Measurements from ENCODE around the gene PRKCE. TPM values are rescaled to one million over a fixed set of nuclear protein-coding genes. Genes with fewer than 3 reads are reported as not detected.

PRKCE gene
- total RNA-seq, 2 experiments from 2014 or later = 17.0 to 42.1 TPM

GRCh38 chr2:45860136-45861121 lies 209.0 kb downstream of the PRKCE start:
- no peak overlapping the region for H3K27ac ChIP-seq (ENCODE audit: low read depth, low read length, poor library complexity, severe bottlenecking)
- no peak for DNase-seq (ENCODE audit: low spot score)
- H3K4me1 ChIP-seq (ENCODE audit: insufficient read depth, low read length, poor library complexity, severe bottlenecking) = no peaks in the 10 kb centered on the region
- no peaks in the 10 kb centered on the region for H3K9me2 ChIP-seq (ENCODE audit: insufficient read depth, low read length)
- no peaks in the 10 kb centered on the region for H3K79me2 ChIP-seq (ENCODE audit: insufficient read depth, low read depth, low read length)
- CTCF ChIA-PET (ENCODE audit: unreplicated experiment) = no interaction called here
- POLR2A ChIA-PET = interaction anchor here (1.9 kb wide), 1 partner anchor 9 kb away, joined by 8 read pairs; no protein-coding TSS in a partner anchor
- no peaks in the 10 kb centered on the region for H3K9me3 ChIP-seq (ENCODE audit: low read length)
- no peaks in the 10 kb centered on the region for H3K36me3 ChIP-seq (ENCODE audit: insufficient read depth, low read length)
- no peak overlapping the region for H3K4me3 ChIP-seq (ENCODE audit: low read depth, low read length, poor library complexity, severe bottlenecking)
- no peaks in the 10 kb centered on the region for H4K20me1 ChIP-seq (ENCODE audit: insufficient read depth, low read length)
- TF ChIP-seq CTCF (conservative IDR thresholded peaks at IDR 0.05; ENCODE audit: low read length) (no peak), EZH2phosphoT487 (IDR thresholded peaks at IDR 0.05; ENCODE audit: borderline replicate concordance, low read depth, low read length) (no peak)
- intact Hi-C loops (cut with micrococcal nuclease; ENCODE audit: unreplicated experiment) = no loop called here
- no peak overlapping the region for H2AFZ ChIP-seq (ENCODE audit: low read length)
- BruUV-seq (replicated peaks) = no TSS peak
- no peak overlapping the region for H3K4me2 ChIP-seq (ENCODE audit: low read length)

GRCh38 chr2:45862843-45863242 lies 211.4 kb downstream of the PRKCE start:
- Histone ChIP-seq H4K20me1 (ENCODE audit: insufficient read depth, low read length) (no peaks in the 10 kb centered on the region), H3K9me3 (ENCODE audit: low read length) (no peaks in the 10 kb centered on the region), H3K27ac (ENCODE audit: low read depth, low read length, poor library complexity, severe bottlenecking) (no peak overlapping the region), H2AFZ (ENCODE audit: low read length) (no peak overlapping the region), H3K4me1 (ENCODE audit: insufficient read depth, low read length, poor library complexity, severe bottlenecking) (peaks cover 4% of the 10 kb centered on the region), H3K9me2 (ENCODE audit: insufficient read depth, low read length) (no peaks in the 10 kb centered on the region), H3K79me2 (ENCODE audit: insufficient read depth, low read depth, low read length) (no peaks in the 10 kb centered on the region), H3K4me3 (ENCODE audit: low read depth, low read length, poor library complexity, severe bottlenecking) (no peak overlapping the region), H3K4me2 (ENCODE audit: low read length) (no peak overlapping the region), H3K36me3 (ENCODE audit: insufficient read depth, low read length) (no peaks in the 10 kb centered on the region)
- intact Hi-C loops (cut with micrococcal nuclease; ENCODE audit: unreplicated experiment) = no loop called here
- CTCF ChIA-PET (ENCODE audit: unreplicated experiment) = no interaction called here
- no peak for DNase-seq (ENCODE audit: low spot score)
- POLR2A ChIA-PET = no interaction called here
- BruUV-seq (replicated peaks) = no TSS peak
- TF ChIP-seq EZH2phosphoT487 (IDR thresholded peaks at IDR 0.05; ENCODE audit: borderline replicate concordance, low read depth, low read length) = no peak

- H2AFZ ChIP-seq (ENCODE audit: low read length) = no peak overlapping the region
These were observed 212.6 kb downstream of the PRKCE start for GRCh38 chr2:45864121-45864520.

More at GRCh38 chr2:45864121-45864520, 212.6 kb downstream of the PRKCE start:
- POLR2A ChIA-PET = interaction anchor here (0.6 kb wide), 1 partner anchor 19 kb away, joined by 4 read pairs; no protein-coding TSS in a partner anchor
- peaks cover 6% of the 10 kb centered on the region for H3K4me1 ChIP-seq (ENCODE audit: insufficient read depth, low read length, poor library complexity, severe bottlenecking)
- no peak overlapping the region for H3K27ac ChIP-seq (ENCODE audit: low read depth, low read length, poor library complexity, severe bottlenecking)
- no peak overlapping the region for H3K4me3 ChIP-seq (ENCODE audit: low read depth, low read length, poor library complexity, severe bottlenecking)
- no peaks in the 10 kb centered on the region for H3K36me3 ChIP-seq (ENCODE audit: insufficient read depth, low read length)
- H3K79me2 ChIP-seq (ENCODE audit: insufficient read depth, low read depth, low read length) = no peaks in the 10 kb centered on the region
- H3K4me2 ChIP-seq (ENCODE audit: low read length) = no peak overlapping the region
- intact Hi-C loops (cut with micrococcal nuclease; ENCODE audit: unreplicated experiment) = no loop called here
- no peak for TF ChIP-seq CTCF (conservative IDR thresholded peaks at IDR 0.05; ENCODE audit: low read length)
- no peak for DNase-seq (ENCODE audit: low spot score)
- no peaks in the 10 kb centered on the region for H3K9me3 ChIP-seq (ENCODE audit: low read length)
- no TSS peak for BruUV-seq (replicated peaks)
- CTCF ChIA-PET (ENCODE audit: unreplicated experiment) = no interaction called here
- no peaks in the 10 kb centered on the region for H4K20me1 ChIP-seq (ENCODE audit: insufficient read depth, low read length)
- H3K9me2 ChIP-seq (ENCODE audit: insufficient read depth, low read length) = no peaks in the 10 kb centered on the region

All from OCI-LY7 (cell line).